ENCODE data around the gene AMY2B. TPM values are rescaled to one million over a fixed set of nuclear protein-coding genes. Genes with fewer than 3 reads are reported as not detected.
"Not testable (repeated sequence)": the region's sequence is repeated elsewhere in the genome, so short reads cannot be mapped to it uniquely, and the experiment has no call there.

AMY2B gene
- total RNA-seq, 1 experiment from 2014 or later: 0.10 TPM

GRCh38 chr1:103584537-103584936 lies 13.1 kb downstream of the AMY2B start:
- in situ Hi-C loops (cut with HindIII; ENCODE audit: low pct_unique_long_range_greater_than_20kb, low sequenced_read_pairs): no loop called here

DNA sequence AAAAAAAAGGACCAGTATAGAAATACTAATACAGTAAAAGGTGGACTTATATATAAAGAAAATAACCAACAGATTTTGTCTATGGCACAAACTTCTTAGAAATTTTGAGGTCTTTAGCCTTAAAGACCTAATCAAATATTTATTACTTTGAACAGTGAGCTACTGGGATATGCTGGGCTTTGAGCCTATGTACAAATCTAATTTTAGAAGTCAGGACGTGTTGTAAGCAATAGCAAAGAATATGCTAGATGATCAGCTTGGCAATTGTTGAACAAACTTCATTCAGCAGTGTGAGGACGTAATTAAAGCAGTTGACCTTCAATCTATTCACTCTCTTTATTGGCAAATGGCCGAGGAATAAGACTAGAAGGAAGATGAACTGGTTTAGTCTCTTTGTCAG lies 31.4 kb downstream of the AMY2B start:
- DNase-seq (ENCODE audit: low read depth); in situ Hi-C loops (cut with HindIII; ENCODE audit: low pct_unique_long_range_greater_than_20kb, low sequenced_read_pairs): not testable (repeated sequence)

More at GRCh38 chr1:103584537-103584936, 13.1 kb downstream of the AMY2B start:
- no peak for DNase-seq (ENCODE audit: low read depth)

GRCh38 chr1:103616362-103616761 lies 45.0 kb downstream of the AMY2B start:
- no peak for DNase-seq (ENCODE audit: low read depth)
- in situ Hi-C loops (cut with HindIII; ENCODE audit: low pct_unique_long_range_greater_than_20kb, low sequenced_read_pairs): no loop called here

GRCh38 chr1:103616994-103617477 lies 45.6 kb downstream of the AMY2B start, which contains the start of gene AMY2A:
AMY2A (plus strand) TSS chr1:103617427; CDS start chr1:103617441, 14 bp downstream.
- DNase-seq (ENCODE audit: low read depth); in situ Hi-C loops (cut with HindIII; ENCODE audit: low pct_unique_long_range_greater_than_20kb, low sequenced_read_pairs): not testable (repeated sequence)

DNA sequence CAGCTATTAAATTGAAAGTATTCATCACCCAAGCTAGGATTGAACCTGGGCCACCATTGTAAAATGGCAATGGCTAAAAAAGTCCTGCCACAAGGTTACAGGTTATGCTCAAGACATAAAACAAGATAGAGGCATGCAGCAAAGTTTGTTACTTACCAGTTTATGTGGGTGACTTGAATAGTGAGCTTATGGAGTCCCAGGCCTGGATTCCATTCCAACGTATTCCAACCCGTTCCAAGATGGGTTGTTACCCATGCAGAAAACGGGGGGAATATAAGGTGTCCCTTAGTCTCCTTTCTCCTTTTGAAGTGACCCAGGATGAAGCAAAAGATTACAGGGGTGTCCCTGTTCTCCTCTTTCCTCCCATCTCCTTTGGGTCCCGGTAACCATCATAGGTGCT lies 56.0 kb downstream of the AMY2B start:
- in situ Hi-C loops (cut with HindIII; ENCODE audit: low pct_unique_long_range_greater_than_20kb, low sequenced_read_pairs); DNase-seq (ENCODE audit: low read depth): not testable (repeated sequence)

Other genes with a start within 250 kb of the AMY2B start
- 4.1 and 8.3 TPM in 2 replicates for gene RNPC3, start 45.9 kb upstream of the AMY2B start, total RNA-seq (2014; rRNA removed; shearing (Covaris generic); ENCODE audit: low replicate concordance)
- not detected in 2 replicates for gene AMY2A, start 45.8 kb downstream of the AMY2B start, total RNA-seq (2014; rRNA removed; shearing (Covaris generic); ENCODE audit: low replicate concordance)
- gene AMY1A, start 84.2 kb downstream of the AMY2B start, total RNA-seq (2014; rRNA removed; shearing (Covaris generic); ENCODE audit: low replicate concordance): not detected in 2 replicates
- not detected in 2 replicates for gene AMY1B, start 124.6 kb downstream of the AMY2B start, total RNA-seq (2014; rRNA removed; shearing (Covaris generic); ENCODE audit: low replicate concordance)
- gene AMY1C, start 178.3 kb downstream of the AMY2B start, total RNA-seq (2014; rRNA removed; shearing (Covaris generic); ENCODE audit: low replicate concordance): not detected in 2 replicates